ENCODE measurements around the gene IGBP1.

IGBP1 gene

DNA sequence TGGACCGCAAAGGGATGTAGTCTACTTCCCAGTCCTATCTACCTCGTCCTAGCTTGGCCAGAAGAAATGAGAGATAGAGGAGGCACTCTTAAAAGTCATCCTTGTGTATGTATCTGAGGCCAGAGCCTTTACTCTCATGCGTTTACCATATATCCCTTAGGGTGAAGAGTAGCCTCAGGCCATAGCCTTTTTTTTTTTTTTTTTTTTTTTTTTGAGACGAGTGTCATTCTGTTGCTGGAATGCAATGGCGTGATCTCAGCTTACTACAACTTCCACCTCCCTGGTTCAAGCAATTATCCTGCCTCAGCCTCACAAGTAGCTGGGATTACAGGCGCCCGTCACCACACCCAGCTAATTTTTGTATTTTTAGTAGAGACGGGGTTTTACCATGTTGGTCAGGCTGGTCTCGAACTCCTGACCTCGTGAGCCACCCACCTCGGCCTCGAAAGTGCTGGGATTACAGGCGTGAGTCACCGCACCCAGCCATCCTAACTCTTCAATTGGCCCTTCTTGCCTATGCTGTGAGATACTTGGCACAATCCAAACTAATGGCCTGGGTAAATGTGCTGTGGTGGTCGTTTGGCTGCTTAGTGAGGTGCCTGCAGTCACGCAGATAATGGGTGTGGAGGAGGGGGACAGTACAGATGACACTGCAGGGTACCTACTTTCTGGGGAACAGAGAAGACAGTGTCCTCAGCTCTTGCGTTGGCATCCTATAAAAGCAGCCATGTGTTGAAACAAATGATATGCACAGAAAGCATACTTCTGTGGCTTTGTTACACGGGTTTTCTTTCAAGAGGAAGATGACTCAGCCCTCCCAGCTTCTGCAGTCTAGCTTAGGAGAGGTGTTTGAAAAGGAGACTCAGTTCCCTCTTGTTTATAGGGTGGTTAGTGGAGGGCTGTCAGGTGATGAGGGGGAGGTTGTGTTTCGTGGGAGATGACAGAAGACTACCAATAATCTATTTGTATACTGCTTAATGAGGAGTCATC lies 33.6 kb downstream of the IGBP1 start:
- TF ChIP-seq, protein P1, sequence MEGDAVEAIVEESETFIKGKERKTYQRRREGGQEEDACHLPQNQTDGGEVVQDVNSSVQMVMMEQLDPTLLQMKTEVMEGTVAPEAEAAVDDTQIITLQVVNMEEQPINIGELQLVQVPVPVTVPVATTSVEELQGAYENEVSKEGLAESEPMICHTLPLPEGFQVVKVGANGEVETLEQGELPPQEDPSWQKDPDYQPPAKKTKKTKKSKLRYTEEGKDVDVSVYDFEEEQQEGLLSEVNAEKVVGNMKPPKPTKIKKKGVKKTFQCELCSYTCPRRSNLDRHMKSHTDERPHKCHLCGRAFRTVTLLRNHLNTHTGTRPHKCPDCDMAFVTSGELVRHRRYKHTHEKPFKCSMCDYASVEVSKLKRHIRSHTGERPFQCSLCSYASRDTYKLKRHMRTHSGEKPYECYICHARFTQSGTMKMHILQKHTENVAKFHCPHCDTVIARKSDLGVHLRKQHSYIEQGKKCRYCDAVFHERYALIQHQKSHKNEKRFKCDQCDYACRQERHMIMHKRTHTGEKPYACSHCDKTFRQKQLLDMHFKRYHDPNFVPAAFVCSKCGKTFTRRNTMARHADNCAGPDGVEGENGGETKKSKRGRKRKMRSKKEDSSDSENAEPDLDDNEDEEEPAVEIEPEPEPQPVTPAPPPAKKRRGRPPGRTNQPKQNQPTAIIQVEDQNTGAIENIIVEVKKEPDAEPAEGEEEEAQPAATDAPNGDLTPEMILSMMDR (conservative IDR thresholded peaks at IDR 0.05; ENCODE audit: low read depth, low read length): no peak
- H3K4me3 ChIP-seq (ENCODE audit: low read depth, low read length): no peak overlapping the region
- peak; percentile 71 for DNase-seq (ENCODE audit: low read depth)

DNA sequence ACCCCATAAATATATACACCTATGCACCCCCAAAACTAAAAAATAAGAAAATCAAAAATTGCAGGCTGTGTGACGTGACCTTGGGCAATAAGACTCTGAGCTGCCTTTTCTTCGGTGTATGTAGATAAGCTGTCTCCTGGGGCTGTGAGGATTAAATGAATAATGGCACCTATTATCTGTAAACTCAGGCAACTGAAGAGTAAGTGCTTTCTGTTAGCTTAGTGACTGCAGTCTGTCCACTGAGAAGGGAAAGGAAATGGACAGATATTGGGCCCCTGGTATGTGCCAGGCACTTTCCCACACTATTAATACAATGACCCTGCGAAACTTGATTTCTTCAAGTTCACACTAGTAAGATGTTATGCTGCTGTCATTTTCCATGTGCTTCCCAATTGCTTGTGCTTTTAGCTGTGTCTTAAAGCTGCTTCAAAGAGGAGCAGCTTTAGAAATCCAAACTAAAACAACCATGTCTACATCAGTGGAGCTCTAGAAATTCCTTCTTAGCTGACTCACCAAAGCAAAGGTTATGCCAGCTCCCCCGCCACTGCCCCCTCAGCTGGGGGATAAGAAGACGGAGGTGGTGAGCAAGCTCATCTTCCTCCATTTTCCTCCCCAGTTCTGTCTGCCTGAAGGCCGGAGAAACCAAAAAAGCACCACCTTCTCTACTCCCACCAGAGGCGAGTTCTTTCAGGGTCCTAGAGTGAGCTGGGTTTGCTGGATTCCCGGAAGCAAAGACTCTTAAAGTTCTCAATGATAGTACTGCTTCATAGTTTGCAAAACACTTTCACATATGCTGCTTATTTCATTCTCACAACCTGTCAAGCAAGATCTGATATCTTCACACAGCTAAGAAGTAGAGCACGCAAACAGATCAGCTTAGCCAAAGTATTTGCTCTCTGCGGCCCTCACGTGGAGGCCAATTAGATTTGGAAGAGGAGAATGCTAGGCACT lies 35.3 kb downstream of the IGBP1 start:
- H3K4me3 ChIP-seq (ENCODE audit: low read depth, low read length): peak overlapping the region; percentile 30
- peak; percentile 62 for DNase-seq (ENCODE audit: low read depth)
- TF ChIP-seq, protein P1 (conservative IDR thresholded peaks at IDR 0.05; ENCODE audit: low read depth, low read length): no peak

DNA sequence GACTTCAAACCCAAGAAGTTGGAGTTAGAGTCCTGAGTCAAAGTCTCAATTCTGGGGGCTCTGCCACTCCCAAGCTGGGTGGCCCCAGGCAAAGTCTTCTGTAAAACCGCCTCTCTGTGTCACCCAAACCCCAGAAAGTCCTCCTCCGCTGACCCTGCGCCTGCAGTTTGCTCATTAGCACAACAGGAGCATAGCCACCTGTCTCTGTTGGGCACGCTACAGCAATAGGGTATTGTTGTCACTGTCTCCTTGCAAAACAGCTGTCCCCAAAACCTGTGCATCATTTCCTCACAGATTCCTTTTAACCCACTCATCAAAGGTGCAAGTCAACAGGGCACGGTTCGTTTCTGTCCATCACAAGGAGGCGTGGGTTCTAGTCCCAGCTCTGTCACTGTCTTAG lies 36.0 kb downstream of the IGBP1 start:
- TF ChIP-seq, protein P1 (conservative IDR thresholded peaks at IDR 0.05; ENCODE audit: low read depth, low read length): no peak
- H3K4me3 ChIP-seq (ENCODE audit: low read depth, low read length): no peak overlapping the region
- DNase-seq (ENCODE audit: low read depth): no peak

GRCh38 chrX:70171624-70172023 lies 38.4 kb downstream of the IGBP1 start:
- TF ChIP-seq, protein P1 (conservative IDR thresholded peaks at IDR 0.05; ENCODE audit: low read depth, low read length): no peak
- DNase-seq (ENCODE audit: low read depth): no peak

DNA sequence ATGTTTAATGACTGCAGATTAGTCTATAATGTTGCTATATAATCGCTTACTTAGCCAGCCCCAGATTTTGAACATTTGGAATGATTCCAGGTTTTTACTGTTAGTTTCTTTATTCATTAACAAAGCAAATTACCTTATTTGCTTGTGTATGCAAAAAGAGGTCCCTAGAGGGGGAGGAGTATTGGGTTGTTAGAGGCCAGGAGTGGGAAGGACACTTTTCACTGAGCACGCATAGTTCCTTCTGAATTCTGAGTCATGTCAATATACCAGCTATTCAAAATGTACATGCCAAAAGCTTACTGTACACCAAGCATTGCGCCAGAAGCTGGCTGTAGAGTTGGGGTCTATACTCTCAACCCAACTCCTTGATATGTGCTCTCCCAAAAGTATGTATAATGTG lies 39.0 kb downstream of the IGBP1 start:
- DNase-seq (ENCODE audit: low read depth): peak; percentile 13
- no peak overlapping the region for H3K4me3 ChIP-seq (ENCODE audit: low read depth, low read length)
- TF ChIP-seq, protein P1 (conservative IDR thresholded peaks at IDR 0.05; ENCODE audit: low read depth, low read length): no peak

More at GRCh38 chrX:70171624-70172023, 38.4 kb downstream of the IGBP1 start:
- H3K4me3 ChIP-seq (ENCODE audit: low read depth, low read length): no peak overlapping the region

GRCh38 chrX:70172964-70173363 lies 39.7 kb downstream of the IGBP1 start:
- no peak overlapping the region for H3K4me3 ChIP-seq (ENCODE audit: low read depth, low read length)
- TF ChIP-seq, protein P1 (conservative IDR thresholded peaks at IDR 0.05; ENCODE audit: low read depth, low read length): no peak
- no peak for DNase-seq (ENCODE audit: low read depth)

All from choroid plexus epithelial cell (primary cell).